ENCODE measurements around the gene ABI3BP.

GRCh38 chr3:100968932-100969906, 24.0 kb downstream of the ABI3BP start:
- TF ChIP-seq POLR2A (IDR thresholded peaks at IDR 0.05) (no peak), CTCF (IDR thresholded peaks at IDR 0.05) (no peak)
